ENCODE data around the gene MYO5C. TPM values are rescaled to one million over a fixed set of nuclear protein-coding genes. Genes with fewer than 3 reads are reported as not detected.

Gene MYO5C
- total RNA-seq, 1 donor from 2014 or later: 23.0 TPM

GRCh38 chr15:52208306-52208946, 87.2 kb downstream of the MYO5C start:
- peaks cover 18% of the 10 kb centered on the region for H3K36me3 Mint-ChIP-seq
- no peak overlapping the region for H3K27ac Mint-ChIP-seq
- no peaks in the 10 kb centered on the region for H3K27me3 Mint-ChIP-seq (ENCODE audit: low read depth)
- H3K4me3 Mint-ChIP-seq: no peak overlapping the region
- peak; percentile 52 for TF ChIP-seq CTCF (IDR thresholded peaks at IDR 0.05; ENCODE audit: unreplicated experiment)
- peak in 1 of 2 experiments; percentile 55 for DNase-seq (ENCODE audit: low spot score in 2 of 2, unreplicated experiment in 2 of 2)
- no peaks in the 10 kb centered on the region for H3K9me3 Mint-ChIP-seq
- no peaks in the 10 kb centered on the region for H3K4me1 Mint-ChIP-seq

GRCh38 chr15:52207191-52207590, 88.4 kb downstream of the MYO5C start:
- Mint-ChIP-seq H3K36me3 (peaks cover 18% of the 10 kb centered on the region), H3K4me3 (no peak overlapping the region)

GRCh38 chr15:52206446-52206845, 89.2 kb downstream of the MYO5C start:
- DNase-seq (ENCODE audit: low spot score in 2 of 2, unreplicated experiment in 2 of 2): no peak
- TF ChIP-seq CTCF (IDR thresholded peaks at IDR 0.05; ENCODE audit: unreplicated experiment): no peak
- Mint-ChIP-seq H3K9me3 (no peaks in the 10 kb centered on the region), H3K4me1 (no peaks in the 10 kb centered on the region), H3K27me3 (ENCODE audit: low read depth) (no peaks in the 10 kb centered on the region), H3K4me3 (no peak overlapping the region), H3K27ac (no peak overlapping the region), H3K36me3 (peaks cover 18% of the 10 kb centered on the region)

More at GRCh38 chr15:52207191-52207590, 88.4 kb downstream of the MYO5C start:
- Mint-ChIP-seq H3K4me1 (no peaks in the 10 kb centered on the region), H3K9me3 (no peaks in the 10 kb centered on the region), H3K27ac (no peak overlapping the region), H3K27me3 (ENCODE audit: low read depth) (no peaks in the 10 kb centered on the region)
- DNase-seq (ENCODE audit: low spot score in 2 of 2, unreplicated experiment in 2 of 2): no peak
- no peak for TF ChIP-seq CTCF (IDR thresholded peaks at IDR 0.05; ENCODE audit: unreplicated experiment)

GRCh38 chr15:52204657-52205056, 90.9 kb downstream of the MYO5C start:
- no peak for DNase-seq (ENCODE audit: low spot score in 2 of 2, unreplicated experiment in 2 of 2)
- H3K4me3 Mint-ChIP-seq: no peak overlapping the region
- TF ChIP-seq CTCF (IDR thresholded peaks at IDR 0.05; ENCODE audit: unreplicated experiment): no peak
- no peak overlapping the region for H3K27ac Mint-ChIP-seq
- H3K36me3 Mint-ChIP-seq: peaks cover 13% of the 10 kb centered on the region
- no peaks in the 10 kb centered on the region for H3K27me3 Mint-ChIP-seq (ENCODE audit: low read depth)
- H3K9me3 Mint-ChIP-seq: no peaks in the 10 kb centered on the region
- H3K4me1 Mint-ChIP-seq: no peaks in the 10 kb centered on the region

- Mint-ChIP-seq H3K4me3 (no peak overlapping the region), H3K9me3 (no peaks in the 10 kb centered on the region), H3K27me3 (ENCODE audit: low read depth) (no peaks in the 10 kb centered on the region), H3K4me1 (no peaks in the 10 kb centered on the region), H3K27ac (no peak overlapping the region), H3K36me3 (peaks cover 10% of the 10 kb centered on the region)
- DNase-seq (ENCODE audit: low spot score in 2 of 2, unreplicated experiment in 2 of 2): no peak
- TF ChIP-seq CTCF (IDR thresholded peaks at IDR 0.05; ENCODE audit: unreplicated experiment): no peak
Measured at GRCh38 chr15:52200831-52201365, 94.7 kb downstream of the MYO5C start.
